ENCODE results near the gene ARF1. TPM values are rescaled to one million over a fixed set of nuclear protein-coding genes. Genes with fewer than 3 reads are reported as not detected.
"Not testable (repeated sequence)": the region's sequence is repeated elsewhere in the genome, so short reads cannot be mapped to it uniquely, and the experiment has no call there.

The ARF1 gene
- total RNA-seq, 1 donor from 2014 or later, result 332 TPM

DNA sequence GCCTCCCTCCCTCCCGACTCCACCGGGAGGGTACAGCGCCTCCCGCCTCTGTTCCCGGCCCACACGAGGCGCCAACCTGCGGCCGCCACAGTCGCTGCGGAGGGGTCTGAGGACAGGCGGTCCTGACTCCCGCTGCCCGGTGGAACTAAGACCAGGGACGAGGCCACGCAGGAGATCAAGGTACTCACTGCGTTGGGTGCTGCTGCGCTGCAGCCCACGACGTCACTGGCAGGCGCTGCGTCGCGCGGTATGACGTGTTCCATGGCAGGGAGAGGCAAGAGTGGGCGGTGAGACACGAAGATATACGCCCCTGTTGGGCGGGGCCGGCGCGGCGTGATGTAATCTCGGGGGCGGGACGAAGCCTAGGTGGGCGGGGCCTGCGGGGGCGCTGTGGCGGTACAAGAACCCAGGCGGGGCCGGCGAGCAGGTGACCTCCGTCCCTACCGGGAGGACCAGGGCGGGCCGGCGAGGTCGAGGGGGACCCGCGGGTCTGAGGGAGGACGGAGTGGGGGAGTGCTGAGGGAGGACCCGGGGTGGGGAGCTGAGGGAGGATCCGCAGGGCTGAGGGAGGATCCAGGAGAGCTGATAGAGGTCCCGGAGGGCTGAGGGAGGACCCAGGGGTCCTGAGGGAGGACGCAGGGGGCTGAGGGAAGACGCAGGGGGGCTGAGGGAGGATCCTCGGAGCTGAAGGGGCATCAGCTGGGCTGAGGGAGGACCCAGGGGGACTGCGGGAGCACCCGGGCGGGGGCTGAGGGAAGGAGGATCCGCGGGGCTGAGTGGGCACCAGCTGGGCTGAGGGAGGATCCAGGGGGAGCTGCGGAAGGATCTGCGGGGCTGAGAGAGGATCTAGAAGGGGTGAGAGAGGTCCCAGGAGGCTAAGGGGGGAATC lies 26.8 kb downstream of the ARF1 start, which contains the start of gene MRPL55:
MRPL55 (minus strand) TSS at position 227 of the 889 bp plus-strand sequence. CDS start 1,039 bp downstream, outside the sequence.
- peak; percentile 100 for DNase-seq (ENCODE audit: low spot score)
- intact Hi-C loops (cut with DNase I), result loop anchor here (2.0 kb wide), 2 partner anchors 27 to 55 kb away; partner anchors contain the start of genes ARF1 and IBA57

DNA sequence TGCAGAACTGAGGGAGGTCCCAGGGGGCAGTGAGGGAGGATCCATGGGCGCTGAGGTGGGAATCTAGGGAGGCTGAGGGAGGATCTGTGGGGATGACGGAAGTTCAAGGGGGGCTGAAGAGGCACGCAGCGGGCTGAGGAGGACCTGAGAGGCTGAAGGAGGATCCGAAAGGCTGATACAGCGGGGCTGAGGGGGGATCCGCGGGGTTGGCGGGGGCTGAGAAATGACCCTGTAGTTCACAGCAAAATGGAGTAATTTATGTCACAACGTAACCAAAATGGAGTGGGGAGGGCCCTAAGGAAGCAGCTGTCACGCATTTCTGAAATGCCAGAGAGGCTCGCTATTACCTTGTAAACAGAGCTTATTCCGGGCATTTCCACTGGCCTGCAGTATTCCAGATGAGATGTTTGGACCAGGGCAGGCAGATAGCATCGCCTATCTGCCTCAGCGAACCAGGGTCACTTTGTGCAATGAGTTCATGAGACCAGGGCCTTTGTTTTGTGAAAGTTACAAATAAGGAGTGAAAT lies 27.5 kb downstream of the ARF1 start:
- DNase-seq (ENCODE audit: low spot score), result no peak
- intact Hi-C loops (cut with DNase I), result loop anchor here (2.0 kb wide), 2 partner anchors 27 to 55 kb away; partner anchors contain the start of genes ARF1 and IBA57

DNA sequence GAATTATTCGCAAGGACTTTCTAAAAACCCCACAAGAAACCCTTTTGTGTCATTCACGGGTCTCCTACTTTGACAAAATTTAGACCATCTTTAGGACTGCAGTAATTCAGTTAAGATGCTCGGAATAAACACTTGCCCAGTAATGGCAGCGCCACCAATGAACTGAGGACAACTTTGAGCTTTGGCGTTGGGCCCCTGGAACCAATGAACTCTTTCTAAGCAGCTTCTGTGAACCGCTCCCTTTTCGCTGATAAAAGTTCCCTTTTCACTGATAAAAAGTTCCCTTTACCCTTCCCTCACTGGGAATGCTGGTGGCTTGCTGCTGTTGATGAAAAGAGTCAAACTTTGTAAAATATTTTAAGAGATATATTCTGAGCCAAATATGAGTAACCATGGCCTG lies 28.0 kb downstream of the ARF1 start:
- no peak for DNase-seq (ENCODE audit: low spot score)
- intact Hi-C loops (cut with DNase I), result no loop called here

DNA sequence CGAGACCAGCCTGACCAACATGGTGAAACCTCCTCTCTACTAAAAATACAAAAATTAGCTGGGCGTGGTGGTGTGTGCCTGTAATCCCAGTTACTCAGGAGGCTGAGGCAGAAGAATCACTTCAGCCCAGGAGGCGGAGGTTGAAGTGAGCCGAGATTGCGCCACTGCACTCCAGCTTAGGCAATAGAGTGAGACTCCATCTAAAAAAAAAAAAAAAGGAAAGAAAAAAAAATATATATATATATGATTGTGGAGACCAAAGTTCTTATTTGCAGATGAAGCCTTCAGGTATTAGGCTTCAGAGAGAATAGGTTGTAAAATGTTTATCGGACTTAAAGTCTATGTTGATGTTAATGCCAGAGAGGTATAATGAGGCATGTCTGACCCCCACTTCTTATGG lies 28.8 kb downstream of the ARF1 start:
- DNase-seq (ENCODE audit: low spot score); intact Hi-C loops (cut with DNase I): not testable (repeated sequence)

- DNase-seq (ENCODE audit: low spot score), result no peak
- intact Hi-C loops (cut with DNase I), result no loop called here
Observed at GRCh38 chr1:228112167-228112566, 29.7 kb downstream of the ARF1 start.

- no peak for DNase-seq (ENCODE audit: low spot score)
- intact Hi-C loops (cut with DNase I), result no loop called here
Observed at GRCh38 chr1:228112617-228113016, 30.1 kb downstream of the ARF1 start.

DNA sequence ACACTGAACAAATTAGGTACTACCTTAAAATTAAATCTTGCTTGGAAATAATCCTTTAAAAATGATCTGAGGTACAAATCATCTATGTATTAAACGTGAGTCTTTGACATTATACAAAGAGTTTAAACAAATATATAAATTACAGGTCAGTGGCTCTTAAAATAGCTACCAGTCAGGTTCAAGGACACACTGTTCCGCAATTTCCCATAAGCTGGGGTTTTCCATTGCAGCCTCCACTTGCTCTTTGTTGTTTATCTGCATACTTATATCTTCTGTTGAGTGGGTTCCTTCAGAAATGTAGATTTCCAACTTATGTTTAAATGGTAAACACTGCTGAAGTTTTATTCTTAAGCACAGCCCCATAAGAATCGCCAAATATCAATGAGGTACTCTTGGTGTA lies 32.3 kb downstream of the ARF1 start:
- intact Hi-C loops (cut with DNase I), result no loop called here
- DNase-seq (ENCODE audit: low spot score), result no peak

- DNase-seq (ENCODE audit: low spot score), result no peak
- intact Hi-C loops (cut with DNase I), result no loop called here
Observed at GRCh38 chr1:228117335-228117734, 34.8 kb downstream of the ARF1 start.

GRCh38 chr1:228118040-228118439 lies 35.5 kb downstream of the ARF1 start:
- DNase-seq (ENCODE audit: low spot score), result no peak
- intact Hi-C loops (cut with DNase I), result no loop called here

GRCh38 chr1:228120351-228120750 lies 37.8 kb downstream of the ARF1 start:
- intact Hi-C loops (cut with DNase I), result loop anchor here (10.0 kb wide), 1 partner anchor 116 kb away; the partner anchor contains the start of gene WNT3A
- no peak for DNase-seq (ENCODE audit: low spot score)

DNA sequence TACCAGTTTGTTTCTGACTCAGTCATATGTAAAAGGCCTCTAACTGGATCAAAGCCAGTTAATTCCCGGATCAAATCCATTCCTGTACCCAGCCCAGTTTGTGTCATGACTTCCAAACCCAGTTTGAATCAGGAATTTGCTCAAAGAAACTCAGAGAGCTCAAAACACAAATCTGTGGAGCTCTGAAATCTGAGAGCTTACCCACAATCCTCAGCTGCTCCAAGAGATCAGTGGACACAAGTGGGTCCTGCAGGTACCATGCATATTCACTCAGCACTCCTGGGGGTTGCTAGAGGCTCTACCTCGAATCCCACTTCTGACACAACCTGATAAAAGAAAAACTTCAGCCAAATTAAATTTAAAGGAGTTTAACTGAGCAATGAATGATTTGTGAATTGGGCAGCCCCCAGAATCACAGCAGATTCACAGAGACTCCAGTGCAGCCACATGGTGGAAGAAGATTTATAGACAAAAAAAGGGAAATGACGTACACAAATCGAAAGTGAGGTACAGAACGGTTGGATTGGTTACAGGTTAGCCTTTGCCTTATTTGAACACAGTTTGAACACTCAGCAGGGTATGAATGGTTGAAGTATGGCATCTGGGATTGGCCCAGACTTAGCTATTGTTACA lies 38.5 kb downstream of the ARF1 start:
- no peak for DNase-seq (ENCODE audit: low spot score)
- intact Hi-C loops (cut with DNase I), result loop anchor here (10.0 kb wide), 1 partner anchor 116 kb away; the partner anchor contains the start of gene WNT3A

DNA sequence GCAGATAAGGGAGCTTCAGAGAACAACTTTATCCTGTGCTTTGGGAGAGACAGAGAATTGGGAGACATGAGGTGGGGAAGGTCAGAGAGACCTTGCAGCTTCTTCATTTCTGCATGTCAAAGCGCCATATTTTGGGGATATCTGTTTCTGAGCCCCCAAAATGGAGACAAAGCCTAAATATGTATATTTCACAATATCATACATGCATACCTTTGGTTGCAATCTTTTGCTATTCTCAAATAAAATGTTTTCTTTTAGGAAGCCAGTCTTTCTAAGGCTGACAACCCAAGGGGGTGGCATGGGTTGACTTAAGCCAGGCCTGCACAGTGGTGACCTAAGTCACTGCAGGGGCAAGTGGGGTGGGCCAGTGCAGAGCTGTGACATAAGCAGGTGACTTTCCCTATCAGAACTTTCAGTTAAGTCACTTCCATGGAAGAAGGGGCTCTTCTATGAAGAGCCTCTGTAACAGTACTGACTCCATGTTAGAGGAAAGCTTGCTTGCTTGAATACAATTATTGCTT lies 40.5 kb downstream of the ARF1 start:
- intact Hi-C loops (cut with DNase I), result loop anchor here (10.0 kb wide), 1 partner anchor 118 kb away; the partner anchor contains the start of gene WNT3A
- no peak for DNase-seq (ENCODE audit: low spot score)

DNA sequence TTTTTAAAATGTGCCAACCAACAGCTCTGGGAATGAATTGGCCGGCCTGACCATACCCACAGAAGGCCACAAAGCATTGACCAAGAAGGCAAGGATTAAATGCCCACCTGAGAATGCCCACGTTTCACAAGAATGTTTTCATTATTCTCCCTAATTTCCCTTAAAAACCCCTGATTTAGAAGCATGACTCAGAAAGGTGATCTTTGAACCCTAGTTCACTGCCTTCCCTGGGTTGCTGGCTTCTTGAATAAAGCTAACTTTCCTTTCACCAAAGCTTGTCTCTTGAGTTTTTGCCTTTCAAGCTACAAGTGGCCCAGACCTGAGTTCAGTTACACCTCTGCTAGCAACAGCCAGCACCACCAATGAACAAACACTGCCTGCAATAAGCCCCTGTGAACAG lies 41.0 kb downstream of the ARF1 start:
- DNase-seq (ENCODE audit: low spot score), result no peak
- intact Hi-C loops (cut with DNase I), result loop anchor here (10.0 kb wide), 1 partner anchor 119 kb away; the partner anchor contains the start of gene WNT3A

- intact Hi-C loops (cut with DNase I), result loop anchor here (10.0 kb wide), 1 partner anchor 120 kb away; the partner anchor contains the start of gene WNT3A
- no peak for DNase-seq (ENCODE audit: low spot score)
Observed at GRCh38 chr1:228125185-228125584, 42.7 kb downstream of the ARF1 start.

DNA sequence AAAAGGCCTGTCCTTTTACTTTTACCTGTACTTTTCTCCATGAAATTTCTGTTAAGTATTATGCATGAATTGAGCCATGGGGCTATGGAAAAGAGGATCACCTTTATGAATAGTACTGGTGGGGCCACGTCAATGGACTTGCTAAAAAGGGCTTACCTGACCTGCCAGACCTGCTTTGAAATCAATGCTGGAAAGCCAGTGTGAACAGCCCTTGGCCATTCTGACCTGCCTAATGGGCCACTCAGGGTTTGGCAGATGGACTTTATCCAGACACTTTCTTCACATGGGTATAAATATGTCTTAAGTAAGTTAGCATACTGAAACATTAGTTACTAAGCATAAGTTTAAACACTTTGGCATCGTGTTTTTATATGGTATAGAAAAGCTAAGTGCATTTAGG lies 49.3 kb downstream of the ARF1 start:
- no peak for DNase-seq (ENCODE audit: low spot score)
- intact Hi-C loops (cut with DNase I), result no loop called here

DNA sequence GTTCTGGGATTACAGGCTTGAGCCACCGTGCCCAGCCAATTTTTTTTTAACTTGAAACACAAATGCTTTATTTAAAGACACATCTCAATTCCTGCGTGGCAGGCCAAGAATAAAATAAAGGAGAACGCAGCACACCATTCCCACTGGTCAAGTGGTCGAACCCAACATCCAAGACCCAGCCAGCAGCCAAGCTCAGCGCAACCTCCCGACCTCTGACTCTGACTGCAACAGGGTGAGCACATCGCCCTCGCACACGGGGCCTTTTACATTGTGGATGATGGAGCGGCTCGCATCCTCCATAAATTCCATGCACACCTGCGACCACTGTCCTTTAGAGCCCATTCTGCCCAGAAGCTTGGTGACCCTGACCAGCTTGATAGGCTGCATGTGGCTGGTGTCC lies 52.1 kb downstream of the ARF1 start:
- DNase-seq (ENCODE audit: low spot score), result no peak
- intact Hi-C loops (cut with DNase I), result no loop called here

GRCh38 chr1:228136901-228137300 lies 54.4 kb downstream of the ARF1 start:
- intact Hi-C loops (cut with DNase I), result loop anchor here (5.0 kb wide), 2 partner anchors 35 to 270 kb away; partner anchors contain the start of genes C1orf35 and TRIM11
- no peak for DNase-seq (ENCODE audit: low spot score)

GRCh38 chr1:228139406-228139930 lies 57.0 kb downstream of the ARF1 start:
- DNase-seq (ENCODE audit: low spot score), result no peak
- intact Hi-C loops (cut with DNase I), result loop anchor here (5.0 kb wide), 2 partner anchors 37 to 268 kb away; partner anchors contain the start of genes C1orf35 and TRIM11
